Kidney (tissue), 14 donors: ENCODE data around the gene HDAC10. TPM values are rescaled to one million over a fixed set of nuclear protein-coding genes. Genes with fewer than 3 reads are reported as not detected.

ENCODE experiments used
- DNase-seq, 5 donors: peaks; one replicate each; pipeline ENCODE4 v3.0.0-alpha.2; 2013 to 2020
- FAIRE-seq: peaks from 2 replicates; lab custom pipeline; 2012; peaks lifted over from hg19 to GRCh38; lab: Jason Lieb, UNC
- H3K27ac ChIP-seq, 2 donors: one replicate each; pipeline ENCODE4 v1.7.0; 2013; ENCODE audit warnings: low read depth in 2 of 2, low read length in 2 of 2, inconsistent platforms in 1 of 2
- H3K27me3 ChIP-seq: one replicate; pipeline ENCODE4 v1.7.1; 2013; ENCODE audit warnings: low read length, inconsistent platforms; ENCODE audit not compliant: control insufficient read depth, insufficient read depth
- H3K36me3 ChIP-seq, 3 donors: one replicate each; pipeline versions ENCODE4 v1.7.0 to v1.7.1; 2013; ENCODE audit warnings: low read length in 3 of 3, control low read depth in 1 of 3, inconsistent platforms in 1 of 3; ENCODE audit not compliant: insufficient read depth in 3 of 3, control insufficient read depth in 2 of 3
- H3K4me1 ChIP-seq, 3 donors: one replicate each; pipeline versions ENCODE4 v1.7.0 to v1.7.1; 2013; ENCODE audit warnings: low read length in 3 of 3, inconsistent platforms in 1 of 3, low read depth in 1 of 3; ENCODE audit not compliant: control insufficient read depth in 2 of 3, insufficient read depth in 2 of 3
- H3K4me3 ChIP-seq, 3 donors: one replicate each; pipeline versions ENCODE4 v1.7.0 to v1.8.1; 2013; ENCODE audit warnings: low read length in 3 of 3, control low read depth in 1 of 3, inconsistent platforms in 1 of 3
- H3K9ac ChIP-seq, 3 donors: one replicate each; pipeline versions ENCODE4 v1.7.0 to v1.7.1; 2013; ENCODE audit warnings: low read length in 3 of 3, control low read depth in 1 of 3, inconsistent platforms in 1 of 3
- H3K9me3 ChIP-seq, 3 donors: one replicate each; pipeline versions ENCODE4 v1.7.0 to v1.7.1; 2013; ENCODE audit warnings: low read length in 3 of 3, control low read depth in 1 of 3, inconsistent platforms in 1 of 3; ENCODE audit not compliant: control insufficient read depth in 2 of 3, insufficient read depth in 1 of 3
- intact Hi-C: fragments of 100-400 bp; cut with DNase I; formaldehyde crosslinking; loops from one replicate; pipeline ENCODE4 v1.11.1; 2022
- polyA plus RNA-seq: library from polyadenylated mRNA; stranded (reverse); fragments of 350-450 nt; fragmentation: Illumina TruSeq; extraction: RNeasy Lipid Tissue Mini Kit (QIAGEN cat#74804); gene quantifications from one replicate; pipeline ENCODE4 v1.2.3, GENCODE V29; 2014; ENCODE audit warnings: low read depth, low replicate concordance; ENCODE audit not compliant: insufficient read depth
- total RNA-seq: library from RNA; stranded (reverse); fragmentation: NEBNext Ultra II Directional; extraction: Animal tissue kit (Norgen Biotek cat#: 25700); gene quantifications from one replicate; pipeline ENCODE4 v1.2.1, GENCODE V29; 2021
- TF ChIP-seq, protein P1 (sequence below): IDR thresholded peaks from 3 replicates; pipeline ENCODE4 v1.5.1; 2012; ENCODE audit warnings: mild to moderate bottlenecking, moderate library complexity, borderline replicate concordance; ENCODE audit not compliant: insufficient read depth; ENCODE audit errors: extremely low read depth
- donor health status: control.
- donor health status: control.
- donor health status: control.
- donor health status: control.
- donor health status: control.
- donor health status: DM: yes; HTN: yes; CAD: no.
- donor health status: Normal renal cell carcinoma (clear cell type).

The HDAC10 gene
- total and polyA plus RNA-seq, 2 donors from 2014 or later = 20.4 to 43.8 TPM

DNA sequence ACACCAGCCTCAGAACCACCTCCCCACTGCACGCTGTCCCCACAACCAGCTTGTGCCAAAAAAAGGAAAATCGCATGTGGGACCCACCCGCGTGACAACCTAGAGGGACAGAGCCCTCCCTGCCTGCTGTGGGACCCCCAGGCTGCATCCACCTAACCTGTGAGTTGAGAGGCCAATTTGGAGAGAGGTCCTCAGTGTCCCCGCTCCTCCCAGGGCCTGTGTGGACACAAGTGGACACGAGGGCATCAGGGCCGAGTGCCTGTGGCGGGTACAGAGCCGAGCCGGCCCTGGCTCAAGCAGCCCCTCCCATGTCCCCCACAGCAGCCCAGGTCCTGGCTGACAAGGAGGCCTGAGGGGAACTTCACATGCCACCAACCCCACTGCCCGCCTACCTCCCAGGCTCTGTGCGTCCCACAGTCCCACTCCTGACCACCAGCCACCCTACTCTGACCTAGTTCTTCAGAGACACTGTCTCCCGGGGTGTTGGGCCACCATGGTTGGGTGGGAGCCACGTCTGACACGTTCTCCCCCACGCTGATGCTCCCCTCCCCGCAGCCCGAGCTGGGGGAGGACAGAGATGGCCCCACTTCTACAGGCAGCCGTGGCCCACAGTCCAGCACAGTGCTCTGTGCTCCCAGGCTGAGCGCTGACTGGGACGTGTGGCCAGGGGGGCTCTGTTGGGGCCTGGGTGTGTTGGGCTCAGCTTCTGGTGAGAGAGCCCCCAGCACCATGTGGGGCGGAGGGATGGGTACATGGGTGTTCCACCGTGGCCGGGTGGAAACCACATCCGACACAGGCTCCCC, 31.1 kb downstream of the HDAC10 start:
- peaks cover 2 to 38% (median 26%) of the 10 kb centered on the region in 3 donors for H3K36me3 ChIP-seq
- H3K27ac ChIP-seq = no peak overlapping the region
- H3K9me3 ChIP-seq = no peaks in the 10 kb centered on the region
- TF ChIP-seq, protein P1, sequence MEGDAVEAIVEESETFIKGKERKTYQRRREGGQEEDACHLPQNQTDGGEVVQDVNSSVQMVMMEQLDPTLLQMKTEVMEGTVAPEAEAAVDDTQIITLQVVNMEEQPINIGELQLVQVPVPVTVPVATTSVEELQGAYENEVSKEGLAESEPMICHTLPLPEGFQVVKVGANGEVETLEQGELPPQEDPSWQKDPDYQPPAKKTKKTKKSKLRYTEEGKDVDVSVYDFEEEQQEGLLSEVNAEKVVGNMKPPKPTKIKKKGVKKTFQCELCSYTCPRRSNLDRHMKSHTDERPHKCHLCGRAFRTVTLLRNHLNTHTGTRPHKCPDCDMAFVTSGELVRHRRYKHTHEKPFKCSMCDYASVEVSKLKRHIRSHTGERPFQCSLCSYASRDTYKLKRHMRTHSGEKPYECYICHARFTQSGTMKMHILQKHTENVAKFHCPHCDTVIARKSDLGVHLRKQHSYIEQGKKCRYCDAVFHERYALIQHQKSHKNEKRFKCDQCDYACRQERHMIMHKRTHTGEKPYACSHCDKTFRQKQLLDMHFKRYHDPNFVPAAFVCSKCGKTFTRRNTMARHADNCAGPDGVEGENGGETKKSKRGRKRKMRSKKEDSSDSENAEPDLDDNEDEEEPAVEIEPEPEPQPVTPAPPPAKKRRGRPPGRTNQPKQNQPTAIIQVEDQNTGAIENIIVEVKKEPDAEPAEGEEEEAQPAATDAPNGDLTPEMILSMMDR = no peak
- H3K27me3 ChIP-seq = no peaks in the 10 kb centered on the region
- H3K4me3 ChIP-seq = no peak overlapping the region
- no peak overlapping the region for H3K9ac ChIP-seq
- intact Hi-C loops = no loop called here
- H3K4me1 ChIP-seq = peaks cover 0 to 3% (median 0%) of the 10 kb centered on the region in 3 donors
- FAIRE-seq (no peak), DNase-seq (no peak)

DNA sequence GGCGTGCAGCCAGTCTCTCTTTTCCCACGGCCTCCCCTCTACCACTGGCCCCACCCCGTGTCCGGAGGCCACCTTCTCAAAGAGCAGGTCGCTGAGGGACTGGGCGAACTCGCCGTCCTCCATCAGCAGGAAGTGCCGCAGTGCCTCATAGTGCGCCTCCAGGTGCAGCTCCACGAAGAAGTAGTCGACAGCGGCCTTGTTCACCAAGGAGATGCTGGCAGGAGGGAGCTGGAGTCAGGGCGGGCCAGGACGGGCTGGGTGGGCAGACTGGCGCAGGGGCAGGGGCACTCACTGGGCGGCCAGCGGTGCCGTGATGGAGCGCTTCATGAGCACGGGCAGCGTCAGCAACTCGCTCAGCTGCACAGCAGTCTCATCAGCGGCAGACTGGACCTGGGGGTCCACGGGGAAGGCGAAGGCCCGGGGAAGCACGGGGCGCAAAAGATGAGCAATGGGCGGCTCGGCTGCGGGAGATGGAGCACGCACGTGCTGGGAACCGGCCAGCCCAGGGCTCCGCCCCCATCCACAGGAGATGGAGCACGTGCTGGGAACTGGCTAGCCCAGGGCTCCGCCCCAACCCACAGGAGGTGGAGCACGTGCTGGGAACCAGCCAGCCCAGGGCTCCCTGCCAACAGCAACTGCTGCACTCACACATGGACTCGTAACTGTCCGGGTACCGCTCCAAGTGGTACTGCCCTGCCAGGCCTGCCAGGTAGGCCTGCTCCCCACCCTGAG, 31.9 kb downstream of the HDAC10 start:
- Histone ChIP-seq H3K27me3 (no peaks in the 10 kb centered on the region), H3K27ac (no peak overlapping the region), H3K9ac (no peak overlapping the region), H3K4me3 (no peak overlapping the region), H3K4me1 (peaks cover 0 to 4% (median 0%) of the 10 kb centered on the region in 3 donors), H3K9me3 (no peaks in the 10 kb centered on the region), H3K36me3 (peaks cover 2 to 40% (median 29%) of the 10 kb centered on the region in 3 donors)
- peak; percentile 18 to 90 (median 66) for DNase-seq
- TF ChIP-seq, protein P1 = no peak
- intact Hi-C loops = no loop called here
- no peak for FAIRE-seq

- no peaks in the 10 kb centered on the region for H3K9me3 ChIP-seq
- peaks cover 0 to 4% (median 0%) of the 10 kb centered on the region in 3 donors for H3K4me1 ChIP-seq
- no peak overlapping the region for H3K4me3 ChIP-seq
- TF ChIP-seq, protein P1 = no peak
- FAIRE-seq (no peak), DNase-seq (peak in 2 of 5 donors; percentile 53 to 75)
- no peak overlapping the region for H3K27ac ChIP-seq
- peaks cover 2 to 35% (median 26%) of the 10 kb centered on the region in 3 donors for H3K36me3 ChIP-seq
- H3K27me3 ChIP-seq = no peaks in the 10 kb centered on the region
- H3K9ac ChIP-seq = no peak overlapping the region
- intact Hi-C loops = no loop called here
Measured at GRCh38 chr22:50218153-50218995, 32.7 kb downstream of the HDAC10 start.
